ENCODE data around the gene COQ10B.
"Not testable (repeated sequence)": the region's sequence is repeated elsewhere in the genome, so short reads cannot be mapped to it uniquely, and the experiment has no call there.

COQ10B gene

DNA sequence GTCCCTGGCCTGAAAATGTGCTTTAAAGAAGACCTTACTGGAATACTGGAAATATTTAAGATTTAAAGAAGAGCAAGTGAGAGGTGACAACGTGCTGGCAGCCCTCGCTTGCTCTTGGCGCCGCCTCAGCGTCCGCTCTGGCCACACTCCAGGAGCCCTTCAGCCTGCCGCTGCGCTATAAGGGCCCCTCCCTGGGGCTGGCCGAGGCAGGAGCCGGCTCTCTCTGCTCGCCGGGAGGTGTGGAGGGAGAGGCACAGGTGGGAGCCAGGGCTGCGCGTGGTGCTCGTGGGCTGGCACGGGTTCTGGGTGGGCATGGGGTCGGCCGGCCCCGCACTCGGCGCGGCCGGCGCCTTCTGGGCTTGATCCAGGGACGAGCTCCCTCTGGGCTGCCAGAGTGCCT is 2.9 kb upstream of the COQ10B start:
- no peak for DNase-seq (ENCODE audit: extremely low spot score, insufficient read length, low read depth)
- FAIRE-seq: no peak

DNA sequence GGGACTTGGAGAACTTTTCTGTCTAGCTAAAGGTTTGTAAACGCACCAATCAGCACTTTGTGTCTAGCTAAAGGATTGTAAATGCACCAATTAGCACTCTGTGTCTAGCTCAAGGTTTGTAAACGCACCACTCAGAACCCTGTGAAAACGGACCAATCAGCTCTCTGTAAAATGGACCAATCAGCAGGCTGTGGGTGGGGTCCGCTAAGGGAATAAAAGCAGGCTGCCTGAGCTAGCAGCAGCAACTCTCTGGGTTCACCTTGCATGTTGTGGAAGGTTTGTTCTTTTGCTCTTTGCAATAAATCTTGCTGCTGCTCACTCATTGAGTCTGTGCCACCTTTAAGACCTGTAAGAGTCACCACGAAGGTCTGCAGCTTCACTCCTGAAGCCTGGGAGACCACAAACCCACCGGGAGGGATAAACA is 2.4 kb upstream of the COQ10B start:
- FAIRE-seq; DNase-seq (ENCODE audit: extremely low spot score, insufficient read length, low read depth): not testable (repeated sequence)

DNA sequence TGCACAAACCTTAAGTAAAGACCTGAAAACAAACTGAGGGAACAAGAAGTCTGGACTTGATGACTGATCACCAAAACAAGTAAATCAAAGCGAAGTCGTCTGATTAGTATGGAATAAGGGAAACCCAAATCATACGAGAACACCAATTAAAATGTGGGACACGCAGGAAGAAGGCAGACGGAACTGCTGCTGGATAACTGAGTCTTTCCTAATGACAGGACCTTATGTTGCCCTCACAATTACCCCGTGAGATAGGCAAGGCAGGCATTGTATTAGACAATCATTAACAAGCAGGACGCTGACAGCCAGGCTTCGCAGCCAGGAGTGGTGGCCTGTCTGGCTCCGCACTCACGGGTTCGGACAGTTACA is 614 bp upstream of the COQ10B start:
- DNase-seq (ENCODE audit: extremely low spot score, insufficient read length, low read depth) (no peak), FAIRE-seq (no peak)

DNA sequence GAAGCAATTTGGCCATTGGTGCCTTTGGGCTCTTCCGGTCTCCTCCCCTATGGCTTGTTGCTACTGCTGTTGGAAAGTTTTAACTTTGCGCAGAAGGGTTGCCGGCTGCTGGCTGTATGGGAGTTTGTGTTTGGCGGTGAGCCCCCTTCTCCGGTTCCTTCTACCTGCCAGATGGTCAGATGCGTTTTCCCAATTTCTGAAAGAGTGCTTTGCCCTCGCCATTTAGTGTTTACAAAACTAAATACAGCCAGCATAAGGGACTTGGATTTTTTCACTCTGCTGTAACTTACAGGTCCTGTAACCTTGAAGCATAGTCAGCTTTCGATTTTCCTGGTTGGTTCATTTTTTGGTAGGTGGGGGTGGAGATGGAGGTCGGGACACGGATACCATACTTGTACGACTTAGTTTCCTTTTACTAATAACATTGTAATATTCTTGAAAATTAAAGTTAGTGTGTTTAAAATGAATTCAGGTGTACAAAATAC is 604 bp downstream of the COQ10B start:
- FAIRE-seq (no peak), DNase-seq (ENCODE audit: extremely low spot score, insufficient read length, low read depth) (peak; percentile 32)

DNA sequence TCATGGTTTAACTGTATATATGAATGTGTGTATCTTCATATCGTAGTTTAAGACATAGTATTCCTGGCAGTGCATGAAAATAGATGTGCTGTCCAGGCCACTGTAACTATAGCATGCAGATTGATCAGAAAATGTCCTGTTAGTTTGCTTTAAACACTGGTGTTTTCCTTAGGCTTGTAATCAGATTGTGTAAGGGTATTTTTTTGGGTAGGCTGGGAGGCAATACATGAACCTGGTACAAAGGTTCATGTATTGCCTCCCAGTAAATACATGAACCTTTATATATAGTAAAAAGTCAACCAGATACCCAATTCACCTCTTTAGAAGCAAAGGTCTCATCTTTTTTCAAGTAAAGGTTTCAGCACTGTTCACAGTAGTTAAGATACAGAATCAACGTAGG is 1.6 kb downstream of the COQ10B start:
- FAIRE-seq: no peak
- no peak for DNase-seq (ENCODE audit: extremely low spot score, insufficient read length, low read depth)

DNA sequence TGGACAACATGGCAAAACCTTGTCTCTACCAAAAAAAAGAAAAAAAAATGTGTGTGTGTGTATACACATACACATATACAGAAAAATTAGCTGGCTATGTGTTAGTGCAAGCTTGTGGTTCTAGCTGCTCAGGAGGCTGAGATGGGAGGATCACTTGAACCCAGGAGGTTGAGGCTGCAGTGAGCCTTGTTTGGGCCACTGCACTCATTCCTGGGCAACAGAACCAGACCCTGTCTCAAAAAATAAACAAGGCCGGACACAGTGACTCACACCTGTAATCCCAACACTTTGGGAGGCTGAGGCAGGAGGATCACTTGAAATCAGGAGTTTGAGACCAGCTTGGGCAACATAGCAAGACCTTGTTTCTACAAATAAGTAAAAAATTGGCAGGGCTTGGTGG is 2.1 kb downstream of the COQ10B start:
- DNase-seq (ENCODE audit: extremely low spot score, insufficient read length, low read depth): no peak
- FAIRE-seq: no peak

DNA sequence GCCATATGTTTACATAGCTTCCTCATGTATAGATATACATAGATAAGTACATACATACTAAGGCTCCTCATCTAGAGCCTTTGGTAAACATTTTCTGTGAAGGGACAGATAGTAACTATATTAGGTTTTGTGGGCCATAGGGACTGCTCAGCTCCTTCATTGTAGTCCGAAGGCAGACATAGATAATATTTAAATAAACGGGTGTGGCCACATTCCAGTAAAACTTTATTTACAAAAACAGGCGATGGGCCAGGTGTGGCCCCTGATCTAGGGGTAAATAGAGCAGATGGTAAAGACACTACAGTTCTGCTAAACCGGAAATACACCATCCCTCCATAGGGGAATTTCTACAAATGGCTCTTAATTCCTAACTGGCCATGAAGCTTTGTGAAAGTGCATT is 7.3 kb downstream of the COQ10B start:
- no peak for DNase-seq (ENCODE audit: extremely low spot score, insufficient read length, low read depth)
- FAIRE-seq: no peak

DNA sequence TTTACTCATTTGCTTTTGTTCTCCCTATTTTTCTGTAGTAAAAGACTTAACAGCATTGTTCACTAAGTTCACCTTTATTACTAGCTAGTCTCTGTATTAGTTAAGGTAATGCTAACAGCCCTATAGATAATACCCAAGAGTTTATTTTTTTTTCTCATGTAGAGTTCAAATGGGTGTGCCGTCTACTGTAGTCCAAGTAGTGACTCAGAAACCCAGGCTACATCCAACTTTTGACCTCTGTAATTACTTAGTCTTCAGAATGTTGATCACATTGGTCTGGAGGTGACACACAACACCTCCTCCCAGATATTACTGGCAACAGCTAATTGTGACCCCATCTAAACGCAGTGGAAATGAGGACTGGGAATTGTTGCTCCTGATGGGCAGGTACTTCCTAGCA is 7.7 kb downstream of the COQ10B start:
- DNase-seq (ENCODE audit: extremely low spot score, insufficient read length, low read depth): no peak
- no peak for FAIRE-seq

DNA sequence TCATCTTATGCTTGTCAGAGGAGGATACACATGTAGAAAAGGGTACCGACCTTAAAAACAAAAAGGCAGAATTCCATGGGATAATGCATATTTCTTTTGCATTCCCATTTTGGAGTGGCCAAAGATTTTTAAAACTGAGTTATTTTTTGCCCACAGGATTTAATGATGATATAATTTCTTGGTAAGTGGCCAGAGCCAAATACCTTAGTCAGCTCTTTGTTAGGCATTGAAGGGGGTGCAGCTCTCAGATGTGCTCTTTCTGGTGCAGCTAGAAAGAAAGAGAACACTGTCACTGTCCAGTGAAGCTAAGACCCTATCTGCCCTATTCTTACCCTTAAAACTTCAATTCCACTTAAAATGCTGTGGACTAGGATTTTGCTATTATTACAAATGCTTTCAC is 10.8 kb downstream of the COQ10B start:
- FAIRE-seq (no peak), DNase-seq (ENCODE audit: extremely low spot score, insufficient read length, low read depth) (no peak)

DNA sequence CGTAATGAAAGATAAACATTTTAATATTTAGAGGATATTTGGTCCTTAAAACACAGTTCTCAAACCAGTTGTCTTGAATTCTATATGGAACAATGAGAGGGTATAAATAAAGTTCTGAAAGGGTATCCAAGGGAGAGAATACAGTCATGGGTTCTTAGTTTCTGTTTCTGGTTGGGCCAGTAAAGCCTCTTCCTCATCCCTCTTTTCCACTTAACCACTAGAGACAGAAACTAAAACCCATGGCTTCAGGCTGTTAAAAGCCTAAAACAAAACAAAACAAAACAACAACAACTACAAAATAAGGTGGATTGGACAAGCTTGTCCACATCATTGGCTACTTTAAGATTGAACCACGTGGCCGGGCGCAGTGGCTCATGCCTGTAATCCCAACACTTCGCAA is 18.8 kb downstream of the COQ10B start:
- DNase-seq (ENCODE audit: extremely low spot score, insufficient read length, low read depth) (no peak), FAIRE-seq (no peak)

DNA sequence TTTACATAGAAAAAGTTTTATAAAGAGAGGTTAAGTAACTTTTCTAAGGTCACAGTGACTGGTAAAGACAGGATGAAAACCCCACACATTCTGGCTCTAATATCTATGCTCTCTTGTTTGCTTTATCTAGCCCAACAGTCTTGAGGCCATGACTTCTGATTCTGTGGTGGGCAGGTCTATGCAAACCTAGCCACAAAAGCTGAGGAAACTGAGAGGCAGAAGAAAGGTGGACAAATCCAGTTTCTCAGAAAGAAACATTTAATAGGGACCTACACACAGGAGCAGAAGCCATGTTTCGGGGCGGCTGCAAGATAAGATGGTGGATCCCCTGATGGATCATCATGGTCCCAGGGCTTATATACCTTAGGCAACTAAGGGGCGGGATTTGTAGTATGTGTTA is 24.4 kb downstream of the COQ10B start:
- FAIRE-seq (no peak), DNase-seq (ENCODE audit: extremely low spot score, insufficient read length, low read depth) (no peak)

DNA sequence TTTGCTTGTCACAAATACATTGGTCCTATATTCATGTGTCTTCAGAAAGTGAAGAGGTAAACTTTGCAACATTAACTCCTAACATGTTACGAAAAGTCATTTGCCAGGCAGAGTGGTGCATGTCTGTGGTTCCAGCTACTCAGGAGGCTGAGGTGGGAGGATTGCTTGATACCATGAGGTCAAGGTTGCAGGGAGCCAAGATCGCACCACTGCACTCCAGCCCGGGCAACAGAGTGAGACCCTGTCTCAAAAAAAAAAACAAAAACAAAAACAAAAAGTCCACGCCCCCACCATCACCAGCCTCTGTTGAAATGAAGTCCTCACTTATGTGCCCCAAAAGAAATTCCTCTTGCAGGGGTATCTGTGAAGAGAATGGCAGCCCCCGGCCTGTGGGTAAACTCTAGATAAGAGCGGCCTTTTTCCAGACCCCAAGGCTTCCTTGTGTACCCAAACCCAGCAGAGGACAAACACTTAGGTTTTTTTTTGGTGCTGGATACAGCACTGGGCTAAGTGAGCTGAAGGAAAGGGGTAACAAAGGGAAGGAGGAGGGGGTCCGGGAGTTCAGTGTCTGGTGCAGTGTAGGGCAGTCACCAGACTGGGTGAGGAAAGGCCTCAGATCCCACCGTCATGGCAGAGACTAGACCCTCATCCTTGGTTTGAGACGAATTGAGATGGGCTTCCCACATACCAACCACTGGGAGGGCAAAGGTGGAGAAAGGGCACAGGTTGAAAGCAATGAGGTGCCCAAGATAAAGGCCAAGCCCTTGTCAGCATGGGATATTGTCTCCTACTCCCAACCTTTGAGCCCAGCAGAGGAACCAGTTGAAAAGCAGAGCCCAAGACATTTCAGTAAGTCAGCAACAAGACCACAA is 27.0 kb downstream of the COQ10B start:
- FAIRE-seq (no peak), DNase-seq (ENCODE audit: extremely low spot score, insufficient read length, low read depth) (no peak)

DNA sequence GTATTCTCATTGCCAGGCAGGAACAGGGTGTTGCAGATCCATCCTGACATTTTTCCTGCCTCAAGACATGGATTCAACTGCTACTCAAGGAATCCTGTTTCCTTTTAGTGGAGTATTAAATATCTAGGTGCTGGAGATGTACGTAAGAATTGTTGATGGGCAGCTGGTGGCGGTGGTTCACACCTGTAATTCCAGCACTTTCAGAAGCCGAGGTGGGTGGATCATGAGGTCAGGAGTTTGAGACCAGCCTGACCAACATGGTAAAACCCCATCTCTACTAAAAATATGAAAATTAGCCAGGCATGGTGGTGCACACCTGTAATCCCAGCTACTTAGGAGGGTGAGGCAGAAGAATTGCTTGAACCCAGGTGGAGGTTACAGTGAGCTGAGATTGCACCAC is 30.9 kb downstream of the COQ10B start:
- DNase-seq (ENCODE audit: extremely low spot score, insufficient read length, low read depth); FAIRE-seq: not testable (repeated sequence)

DNA sequence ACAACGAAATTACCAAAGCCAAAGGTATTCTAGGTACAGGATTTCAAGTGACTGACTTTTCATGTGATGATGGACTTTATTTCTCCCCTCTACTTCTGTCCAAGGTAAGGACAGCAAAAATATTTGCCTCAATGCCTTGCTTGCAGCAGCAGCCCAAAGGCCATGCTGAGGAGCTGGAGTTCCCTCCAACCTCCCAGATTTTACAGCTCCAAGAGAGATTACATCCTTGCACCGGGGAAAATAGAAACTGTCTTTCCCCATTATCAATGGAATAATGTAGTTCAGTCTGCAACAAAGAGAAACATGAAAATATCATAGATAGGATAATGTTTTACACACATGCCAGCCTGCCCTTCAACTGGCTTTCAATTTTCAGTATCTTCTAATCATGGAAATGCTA is 32.8 kb downstream of the COQ10B start:
- FAIRE-seq (no peak), DNase-seq (ENCODE audit: extremely low spot score, insufficient read length, low read depth) (no peak)

DNA sequence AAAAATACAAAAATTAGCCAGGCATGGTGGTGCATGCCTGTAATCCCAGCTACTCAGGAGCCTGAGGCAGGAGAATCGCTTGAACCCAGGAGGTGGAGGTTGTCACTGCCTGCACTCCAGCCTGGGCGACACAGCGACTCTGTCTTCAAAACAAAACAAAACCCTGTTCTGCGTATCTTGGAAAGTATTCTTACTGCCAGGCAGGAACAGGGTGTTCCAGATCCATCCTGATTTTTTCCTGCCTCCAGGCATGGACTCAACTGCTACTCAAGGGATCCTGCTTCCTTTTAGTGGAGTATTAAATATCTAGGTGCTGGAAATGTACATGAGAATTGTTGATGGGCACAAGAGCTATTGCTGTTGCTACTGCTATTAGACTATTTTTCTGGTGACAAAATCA is 34.0 kb downstream of the COQ10B start:
- no peak for DNase-seq (ENCODE audit: extremely low spot score, insufficient read length, low read depth)
- FAIRE-seq: no peak

DNA sequence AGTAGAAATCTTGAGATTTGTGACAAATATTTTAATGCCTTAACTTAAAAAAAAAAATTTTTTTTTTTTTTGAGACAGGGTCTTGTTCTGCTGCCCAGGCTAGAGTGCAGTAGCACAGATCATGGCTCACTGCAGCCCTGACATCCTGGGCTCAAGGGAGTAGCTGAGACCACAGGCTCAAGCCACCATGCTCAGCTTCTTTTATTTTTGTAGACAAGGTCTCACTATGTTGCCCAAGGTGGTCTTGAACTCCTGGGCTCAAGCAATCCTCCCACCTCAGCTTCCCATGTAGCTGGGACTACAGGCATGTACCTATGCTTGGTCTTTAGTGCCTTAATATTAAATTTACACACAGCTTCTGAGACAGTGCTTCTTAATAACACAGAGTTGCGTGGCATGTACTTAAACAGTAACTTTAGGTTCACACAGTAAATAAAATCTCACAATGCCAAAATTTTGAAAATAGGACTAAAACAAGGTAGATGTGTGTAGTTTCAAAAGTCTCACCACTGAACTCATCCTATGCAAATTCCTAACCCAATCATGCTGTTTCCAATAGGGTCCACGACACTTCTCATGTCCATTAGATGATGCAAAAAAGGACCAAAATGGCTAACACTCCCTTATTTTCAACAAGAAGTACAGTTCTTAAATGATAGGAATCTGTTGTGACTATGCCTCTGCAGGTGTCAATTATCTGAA is 42.2 kb downstream of the COQ10B start:
- DNase-seq (ENCODE audit: extremely low spot score, insufficient read length, low read depth) (no peak), FAIRE-seq (no peak)

DNA sequence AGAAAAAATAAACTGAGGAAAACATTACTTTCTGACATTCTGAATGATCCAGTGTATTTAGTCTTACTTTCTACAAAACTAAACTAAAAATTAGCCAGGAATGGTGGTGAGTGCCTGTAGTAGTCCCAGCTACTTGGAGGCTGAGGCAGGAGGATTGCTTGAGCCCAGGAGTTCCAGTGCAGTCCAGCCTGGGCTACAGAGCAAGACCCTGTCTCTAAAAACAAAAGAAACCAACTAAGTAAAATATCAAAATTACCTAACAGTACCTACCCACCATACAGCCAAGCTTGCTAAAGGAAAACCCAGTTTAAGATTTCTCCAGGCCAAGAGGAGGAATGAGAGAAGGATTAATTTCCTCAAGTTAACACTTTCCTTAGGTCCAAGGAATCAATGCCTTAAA is 43.3 kb downstream of the COQ10B start:
- FAIRE-seq (no peak), DNase-seq (ENCODE audit: extremely low spot score, insufficient read length, low read depth) (no peak)

DNA sequence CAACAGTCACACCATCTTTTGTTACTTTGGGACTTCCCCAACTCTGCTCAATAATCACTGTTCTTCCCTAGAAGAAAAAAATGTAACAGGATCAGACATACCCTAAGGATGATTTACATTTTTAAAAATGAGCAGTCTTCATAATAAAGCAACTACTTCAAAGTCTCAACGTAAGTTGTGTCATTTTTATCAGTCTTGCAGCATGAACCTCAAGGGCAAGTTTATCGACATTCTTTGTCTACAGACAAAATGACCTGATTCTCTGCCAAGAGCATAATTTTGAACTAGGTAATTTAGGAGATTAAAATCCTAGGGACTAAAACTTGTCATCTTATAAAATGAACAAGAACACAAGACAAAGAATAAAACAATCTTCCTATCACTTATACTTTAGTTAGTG is 44.0 kb downstream of the COQ10B start:
- no peak for DNase-seq (ENCODE audit: extremely low spot score, insufficient read length, low read depth)
- no peak for FAIRE-seq

DNA sequence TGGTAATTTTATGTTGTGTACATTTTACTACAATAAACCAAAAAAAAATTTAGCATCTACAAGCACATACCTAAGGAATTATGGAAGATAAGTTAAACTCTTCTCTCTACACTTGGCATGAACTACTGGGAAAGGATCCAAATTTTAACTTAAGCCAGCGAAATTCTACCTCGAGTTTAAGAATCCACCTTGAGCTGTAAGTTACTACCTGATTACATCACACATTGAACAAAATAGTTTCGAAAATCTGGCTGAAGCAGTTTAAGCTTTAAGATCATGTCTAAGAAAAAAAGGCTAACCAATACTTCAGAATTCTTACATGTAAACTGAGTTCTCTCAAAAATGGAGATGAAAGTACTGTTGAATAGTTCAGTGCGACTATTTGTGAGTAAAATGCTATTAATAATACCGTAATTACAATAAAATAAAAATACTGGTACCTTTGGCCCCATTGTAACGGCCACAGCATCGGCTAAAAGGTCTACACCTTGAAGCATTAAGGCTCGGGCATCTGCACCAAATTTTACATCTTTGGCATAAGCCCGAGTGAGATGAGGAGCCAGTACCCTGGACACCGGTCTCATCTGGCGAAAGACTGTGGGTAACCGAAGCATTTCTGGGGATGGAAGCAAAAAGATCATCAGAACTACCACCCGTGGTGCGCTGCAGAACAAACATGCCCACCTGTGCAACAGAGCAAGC is 45.0 kb downstream of the COQ10B start:
- DNase-seq (ENCODE audit: extremely low spot score, insufficient read length, low read depth): no peak
- no peak for FAIRE-seq

DNA sequence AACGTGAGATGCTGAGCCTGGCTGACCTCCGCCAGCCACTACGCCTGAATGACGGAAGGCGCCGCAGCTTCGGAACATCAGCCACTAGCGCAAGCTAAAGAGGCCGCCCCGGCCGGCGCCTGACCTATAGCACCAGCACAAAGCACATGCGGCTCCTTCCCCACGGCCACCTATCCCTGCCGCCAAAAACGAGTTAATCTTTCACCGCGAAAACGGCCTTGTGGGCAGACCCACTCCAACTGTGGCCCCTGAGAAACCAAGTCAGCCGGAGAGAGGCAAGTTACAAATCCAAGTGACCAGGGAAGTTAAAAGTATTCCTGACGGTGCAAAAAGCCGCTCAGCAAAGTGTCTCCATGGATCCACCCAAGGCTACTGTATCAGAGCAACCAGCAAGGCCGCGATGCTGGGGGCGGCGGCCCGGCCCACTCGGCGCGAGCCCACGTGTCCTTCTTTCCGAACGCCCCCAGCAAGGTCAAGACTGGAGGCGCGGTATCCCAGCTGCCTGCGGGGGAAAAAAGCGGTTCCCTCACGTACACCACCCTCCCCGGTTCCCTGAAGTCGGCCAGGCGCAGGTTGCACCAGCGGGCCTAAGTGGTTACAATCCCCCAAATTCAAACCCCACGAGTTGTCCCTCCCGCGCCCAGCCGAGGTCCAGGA is 45.7 kb downstream of the COQ10B start:
- peak; percentile 63 for FAIRE-seq

More for the DNA sequence above, 45.7 kb downstream of the COQ10B start:
- no peak for DNase-seq (ENCODE audit: extremely low spot score, insufficient read length, low read depth)

Measured in GM18507 (cell line).